Myocyte (in vitro differentiated cells): Measurements from ENCODE around the gene SYNE2. TPM values are rescaled to one million over a fixed set of nuclear protein-coding genes. Genes with fewer than 3 reads are reported as not detected.

Experiments
- DNase-seq: peaks from one replicate; pipeline ENCODE4 v3.0.0-alpha.2; 2012; ENCODE audit warnings: low read depth
- total RNA-seq: library from RNA; depleted of rRNA; stranded (reverse); fragments of >200 nt; gene quantifications from 2 replicates; pipeline ENCODE4 v1.2.3, GENCODE V29; 2014

SYNE2 gene
- total RNA-seq, 1 donor from 2014 or later = 14.8 TPM

DNA sequence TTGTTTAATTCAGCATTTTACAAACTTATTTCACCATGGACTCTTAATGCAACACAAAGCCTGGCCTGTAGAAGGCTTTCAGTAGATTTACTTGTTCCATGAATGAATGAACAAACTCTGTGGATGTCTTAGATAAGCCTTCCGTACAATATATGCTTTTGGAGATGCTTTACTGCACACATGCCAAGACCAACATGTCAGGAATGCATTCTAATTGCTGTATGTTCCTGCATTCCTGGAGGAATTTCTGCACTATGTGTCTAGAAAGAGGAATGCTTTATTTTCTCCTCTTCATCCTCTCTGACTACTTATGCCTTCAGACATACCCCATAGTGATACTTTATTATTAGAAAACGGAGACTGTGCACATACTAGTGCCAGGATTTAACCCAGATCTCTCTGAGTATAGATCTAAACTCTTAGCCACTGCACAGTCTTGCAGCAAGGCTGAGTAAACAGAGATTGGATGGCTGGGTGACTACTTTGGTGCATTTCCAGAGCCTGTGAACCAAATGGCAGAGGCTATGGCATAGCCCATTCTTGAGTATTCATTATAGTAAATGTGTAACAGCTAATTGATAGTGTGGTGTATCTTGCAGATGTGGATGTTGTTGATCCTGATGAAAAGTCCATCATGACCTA, 108.2 kb downstream of the SYNE2 start:
- no peak for DNase-seq

DNA sequence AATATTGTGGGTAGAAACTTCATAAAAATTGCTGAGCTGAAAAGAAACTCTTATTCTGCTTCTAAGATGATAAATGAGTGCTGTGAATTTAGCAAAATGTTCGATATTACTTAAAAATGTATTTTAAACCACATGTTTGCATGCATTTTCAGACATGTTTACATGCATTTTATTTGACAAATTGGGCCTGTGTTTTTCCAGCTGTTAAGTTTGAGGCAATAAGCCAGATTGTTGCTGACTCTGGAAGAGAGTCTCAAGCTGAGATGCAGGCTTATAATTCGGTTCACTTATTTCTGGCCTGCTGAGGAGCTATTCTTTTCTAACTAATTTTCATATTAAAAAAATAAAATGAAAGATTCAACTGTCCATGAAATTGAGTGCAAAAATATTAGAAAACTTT, 110.1 kb downstream of the SYNE2 start:
- peak; percentile 44 for DNase-seq

DNA sequence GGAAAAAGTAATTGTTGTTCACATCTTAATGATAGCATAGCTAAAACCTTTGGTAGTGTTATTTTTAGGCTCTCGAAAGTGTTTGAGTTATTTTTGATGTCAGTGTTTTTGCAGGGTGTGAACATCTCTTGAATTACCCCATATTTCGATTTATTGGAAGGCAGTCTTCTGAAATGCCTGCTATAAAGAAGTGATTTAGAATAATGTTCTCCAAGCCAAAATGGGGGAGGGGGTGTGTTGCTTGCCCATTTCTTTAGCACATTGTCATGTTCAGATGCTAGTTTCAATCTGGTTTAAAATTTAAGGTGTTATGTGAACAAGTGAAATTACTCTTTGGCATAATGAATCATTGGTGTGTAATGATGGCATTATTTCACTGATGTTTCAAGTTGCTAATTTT, 110.6 kb downstream of the SYNE2 start:
- no peak for DNase-seq

DNA sequence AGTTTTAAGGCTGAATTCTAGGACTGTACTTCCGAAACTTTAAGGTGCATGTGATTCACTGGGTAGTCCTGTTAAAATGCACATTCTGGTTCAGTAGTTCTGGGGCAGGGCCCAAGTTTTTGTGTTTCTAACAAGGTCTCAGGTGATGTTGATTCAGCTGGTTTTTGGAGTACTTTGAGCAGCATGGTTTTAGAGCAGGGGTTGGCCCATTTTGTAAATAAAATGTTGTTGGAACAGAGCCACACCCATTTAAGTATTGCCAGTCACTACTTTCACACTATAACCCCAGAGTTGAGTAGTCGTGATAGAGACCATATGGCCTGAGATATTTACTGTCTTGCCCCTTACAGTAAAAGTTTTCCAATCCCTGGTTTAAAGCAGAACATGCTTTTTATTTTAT, 111.3 kb downstream of the SYNE2 start:
- no peak for DNase-seq

DNA sequence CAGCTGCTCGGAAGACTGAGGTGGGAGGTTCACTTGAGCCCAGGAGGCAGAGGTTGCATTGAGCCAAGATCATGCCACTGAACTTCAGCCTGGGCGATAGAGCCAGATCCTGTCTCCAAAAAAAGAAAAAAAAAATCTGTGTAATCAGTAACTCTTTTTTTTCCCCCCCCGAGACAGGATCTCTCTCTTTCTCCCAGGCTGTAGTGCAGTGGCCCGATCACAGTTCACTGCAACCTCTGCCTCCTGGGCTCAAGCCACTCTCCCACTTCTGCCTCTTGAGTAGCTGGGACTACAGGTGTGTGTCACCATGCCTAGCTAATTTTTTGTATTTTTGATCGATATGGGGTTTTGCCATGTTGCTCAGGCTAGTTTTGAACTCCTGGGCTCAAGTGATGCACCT, 113.6 kb downstream of the SYNE2 start:
- DNase-seq = no peak

DNA sequence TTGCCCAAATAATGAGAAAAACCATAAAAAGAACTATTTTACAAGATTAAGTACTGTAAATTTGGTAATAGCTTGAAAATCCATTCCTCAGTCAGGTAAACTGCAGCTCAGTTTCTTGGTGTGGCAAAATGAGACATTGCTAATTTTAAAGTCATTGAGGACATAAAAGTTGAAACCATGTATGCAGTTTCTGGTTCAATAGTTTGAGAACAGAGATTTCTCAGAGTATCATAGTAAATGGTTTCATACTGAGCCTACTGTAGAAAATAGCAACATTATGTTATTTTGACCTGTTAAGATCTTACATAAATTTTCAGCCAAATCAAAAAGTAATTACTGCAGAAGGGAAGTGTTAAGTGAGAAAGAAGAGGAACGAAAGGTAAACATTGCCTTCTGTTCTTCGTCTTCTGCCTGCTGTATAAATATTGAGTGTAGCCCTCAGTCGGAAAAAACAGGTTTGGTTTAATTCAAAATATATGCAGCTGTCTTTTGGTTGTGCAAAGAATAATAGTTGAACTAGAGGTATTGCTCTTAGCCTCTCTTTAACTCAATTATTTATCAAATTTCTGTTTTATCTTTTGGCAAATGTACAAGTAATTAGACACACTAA, 119.6 kb downstream of the SYNE2 start:
- no peak for DNase-seq

DNA sequence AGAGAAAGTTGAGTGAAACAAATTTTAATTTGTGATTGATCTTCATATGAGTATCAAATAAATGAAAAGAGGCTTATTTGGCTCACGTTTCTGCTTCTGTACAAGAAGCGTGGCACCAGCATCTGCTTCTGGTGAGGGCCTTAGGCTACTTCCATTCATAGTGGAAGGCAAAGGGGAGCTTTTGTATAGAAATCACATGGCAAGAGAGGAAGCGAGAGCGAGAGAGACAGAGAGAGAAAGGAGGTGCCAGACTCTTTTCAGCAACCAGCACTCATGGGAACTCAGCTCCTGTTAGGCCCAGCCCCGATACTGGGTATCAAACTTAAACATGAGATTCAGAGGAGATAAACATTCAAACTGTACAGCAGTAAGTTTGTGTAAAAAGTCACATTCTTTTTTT, 121.4 kb downstream of the SYNE2 start:
- DNase-seq = no peak

DNA sequence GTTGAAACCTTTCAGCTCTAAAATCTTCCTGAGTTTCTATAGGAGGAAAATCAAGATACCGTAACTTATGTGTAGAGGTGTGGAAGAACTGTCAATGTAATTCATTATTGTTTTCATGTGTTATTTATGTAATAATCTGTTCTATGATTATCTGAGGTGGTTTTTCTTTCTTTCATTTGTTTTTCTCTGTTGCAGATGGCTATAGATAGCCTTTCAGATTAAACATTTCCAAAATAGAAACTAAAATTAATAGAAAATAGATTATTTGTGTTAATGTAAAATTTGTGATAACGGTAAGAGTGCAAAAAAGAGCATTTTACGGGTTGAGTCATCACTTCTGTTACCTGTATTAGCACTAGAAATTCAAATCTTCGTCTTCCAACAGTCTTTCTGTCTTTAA, 128.8 kb downstream of the SYNE2 start:
- DNase-seq = no peak

DNA sequence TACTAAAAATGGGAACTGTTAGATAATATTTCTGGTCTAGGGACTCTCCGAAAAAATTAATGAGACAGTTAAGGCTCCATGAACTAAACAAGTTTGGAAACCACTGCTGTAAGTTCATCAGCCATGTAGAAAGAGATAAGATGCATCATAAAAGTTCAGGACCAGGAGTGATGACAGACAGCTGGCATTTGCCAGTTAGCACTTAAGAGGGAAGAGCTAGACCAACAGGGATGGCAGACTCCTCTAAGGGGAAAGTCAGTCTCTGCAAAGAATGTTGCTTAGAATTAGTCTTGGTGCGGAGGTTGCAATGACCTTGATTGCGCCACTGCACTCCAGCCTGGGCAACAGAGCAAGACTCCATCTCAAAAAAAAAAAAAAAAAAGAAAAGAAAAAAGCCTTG, 129.4 kb downstream of the SYNE2 start:
- DNase-seq = no peak

DNA sequence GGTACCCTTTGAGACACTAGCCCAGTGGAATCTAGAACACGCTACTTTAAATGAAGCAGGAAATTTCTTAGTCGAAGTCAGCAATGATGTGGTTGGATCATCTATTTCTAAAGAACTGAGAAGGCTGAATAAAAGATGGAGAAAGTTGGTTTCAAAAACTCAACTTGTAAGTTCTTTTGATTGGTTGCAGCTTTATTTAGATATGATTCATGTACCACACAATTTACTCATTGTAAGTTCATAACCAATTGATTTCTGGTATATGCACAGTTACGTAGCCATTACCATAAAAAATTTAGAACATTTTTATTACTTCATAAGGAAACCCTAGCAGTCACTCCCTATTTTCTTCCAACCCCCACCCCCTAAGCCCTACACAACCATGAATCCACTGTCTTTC, 129.8 kb downstream of the SYNE2 start:
- no peak for DNase-seq

DNA sequence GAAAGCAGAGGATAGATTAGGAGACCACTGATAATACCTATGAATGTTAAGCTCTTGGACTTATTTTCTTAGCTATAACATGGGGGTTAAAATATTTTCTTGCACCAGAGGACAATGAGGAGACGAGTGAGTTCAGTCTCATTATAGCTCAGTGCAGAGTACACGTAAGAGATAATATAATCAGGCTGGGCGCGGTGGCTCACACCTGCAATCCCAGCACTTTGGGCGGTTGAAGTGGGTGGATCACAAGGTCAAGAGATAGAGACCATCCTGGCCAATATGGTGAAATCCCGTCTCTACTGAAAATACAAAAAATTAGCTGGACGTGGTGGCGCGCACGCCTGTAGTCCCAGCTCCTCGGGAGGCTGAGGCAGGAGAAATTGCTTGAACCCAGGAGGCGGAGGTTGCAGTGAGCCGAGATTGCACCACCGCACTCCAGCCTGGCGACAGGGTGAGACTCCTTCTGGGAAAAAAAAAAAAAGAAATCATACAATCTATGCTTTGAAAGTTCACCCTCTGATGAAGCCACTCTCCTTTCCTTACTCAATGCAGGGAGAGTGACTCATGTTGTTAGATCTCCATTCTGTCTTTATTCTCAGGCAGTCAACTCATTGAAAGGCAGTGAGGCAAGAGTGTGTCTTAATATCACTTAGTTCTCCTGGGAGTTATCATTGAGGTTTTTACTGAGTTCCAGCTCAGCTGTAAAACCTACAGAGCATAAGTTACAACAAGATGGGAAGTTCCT, 134.2 kb downstream of the SYNE2 start:
- DNase-seq = peak; percentile 53

DNA sequence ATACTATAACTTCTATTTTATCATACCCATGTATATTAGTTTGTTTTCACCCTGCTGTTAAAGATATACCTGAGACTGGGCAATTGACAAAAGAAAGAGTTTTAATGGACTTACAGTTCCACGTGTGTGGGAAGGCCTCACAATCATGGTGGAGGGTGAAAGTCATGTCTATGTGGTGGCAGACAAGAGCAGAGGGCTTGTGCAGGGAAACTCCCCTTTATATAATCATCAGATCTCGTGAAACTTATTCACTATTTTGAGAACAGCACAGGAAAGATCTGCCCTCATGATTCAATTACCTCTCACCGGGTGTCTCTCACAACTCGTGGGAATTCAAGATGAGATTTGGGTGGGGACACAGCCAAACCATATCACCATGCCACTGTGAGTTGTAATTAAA, 135.8 kb downstream of the SYNE2 start:
- DNase-seq = no peak

DNA sequence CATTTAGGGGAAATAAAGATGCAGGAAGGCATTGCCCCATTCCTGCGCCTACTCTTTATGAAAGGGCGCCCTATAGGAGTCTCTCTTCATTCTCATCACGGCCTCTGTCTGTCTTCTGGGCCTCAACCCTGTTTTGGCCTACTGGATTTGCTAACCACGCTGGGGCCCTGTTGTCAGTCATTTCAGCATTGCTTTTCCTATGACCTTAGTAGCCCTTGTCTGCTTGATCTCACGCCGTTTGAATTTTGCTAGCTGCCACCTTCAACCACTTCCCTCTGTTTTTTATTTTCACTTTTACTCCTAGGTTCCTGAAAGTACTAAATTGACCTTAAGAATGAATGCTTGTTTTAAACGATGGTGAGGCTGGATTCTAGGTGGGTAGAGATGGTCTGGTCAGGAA, 139.0 kb downstream of the SYNE2 start:
- DNase-seq = no peak

DNA sequence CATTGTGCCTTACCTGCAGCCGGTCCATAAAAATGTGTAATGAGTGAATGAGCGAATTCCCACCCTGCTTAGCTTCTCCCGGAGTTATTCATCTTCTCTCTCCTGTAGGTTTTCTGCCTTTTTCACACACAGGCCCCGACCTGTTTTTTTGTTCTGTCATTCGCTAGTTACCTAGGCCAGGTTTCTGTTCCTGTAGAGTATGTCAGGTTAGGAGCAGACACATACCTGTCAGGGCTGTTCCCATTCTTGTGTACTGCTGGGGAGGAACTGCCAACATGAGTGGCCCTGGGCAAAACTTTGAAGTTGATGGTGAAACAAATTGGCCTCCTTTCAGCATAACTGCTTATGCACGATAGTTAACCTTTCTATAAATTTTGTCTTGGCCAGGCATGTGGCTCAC, 140.1 kb downstream of the SYNE2 start:
- no peak for DNase-seq

DNA sequence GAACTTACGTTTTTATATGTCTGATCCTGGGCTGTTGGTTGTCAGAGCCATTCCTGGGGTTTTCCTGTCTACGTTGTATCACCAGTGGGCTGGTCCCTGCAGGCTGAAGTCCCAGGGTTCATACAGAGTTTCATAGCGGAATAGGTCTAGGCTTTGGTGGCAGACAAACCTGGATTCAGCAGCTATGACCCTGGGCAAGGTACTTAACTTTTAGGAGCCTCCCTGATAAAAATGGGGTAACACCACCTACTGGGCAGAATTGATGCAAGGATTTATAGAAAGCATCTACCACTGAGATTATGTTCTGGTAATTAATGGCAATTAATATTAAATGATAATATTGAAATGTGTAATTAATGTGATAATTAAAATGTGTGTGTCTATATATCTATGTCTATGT, 141.2 kb downstream of the SYNE2 start:
- DNase-seq = peak; percentile 5

DNA sequence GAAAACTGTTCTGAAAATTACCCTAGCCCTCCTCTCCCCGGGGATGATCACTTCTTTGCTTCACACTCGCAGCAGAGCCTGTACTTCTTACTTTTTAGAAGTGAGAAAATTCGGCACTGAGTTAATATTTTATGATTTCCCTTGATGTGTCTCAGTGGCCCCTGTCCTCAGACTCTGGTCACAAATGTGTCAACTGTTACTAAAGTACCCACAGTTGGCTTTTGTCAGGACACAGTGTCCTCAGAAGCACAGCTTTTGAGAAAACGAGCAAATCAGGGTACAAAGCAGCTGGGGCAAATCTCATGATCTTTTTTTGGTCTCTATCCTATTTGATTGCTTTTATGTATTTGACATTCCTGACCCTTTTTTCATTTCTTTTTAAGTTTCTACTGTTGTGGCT, 142.5 kb downstream of the SYNE2 start:
- no peak for DNase-seq

DNA sequence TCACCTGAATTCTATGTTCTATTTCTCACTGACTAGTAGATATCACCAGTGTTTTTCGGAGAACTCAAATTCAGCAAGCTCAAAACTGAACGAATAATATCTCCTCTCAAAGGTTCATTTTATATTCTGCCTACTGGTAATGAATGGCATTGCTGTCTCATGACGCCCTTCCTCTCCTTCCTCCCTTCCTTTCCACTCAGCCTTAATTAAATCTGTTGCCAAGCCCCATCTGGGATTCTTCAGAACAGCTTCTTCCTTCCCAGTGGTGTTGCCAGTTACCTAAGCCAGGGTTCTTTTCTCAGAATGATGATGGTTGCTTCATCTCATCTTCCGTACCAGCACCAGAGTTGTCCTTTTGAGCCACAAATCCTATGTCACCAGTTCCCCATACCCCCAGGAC, 143.2 kb downstream of the SYNE2 start:
- DNase-seq = no peak

DNA sequence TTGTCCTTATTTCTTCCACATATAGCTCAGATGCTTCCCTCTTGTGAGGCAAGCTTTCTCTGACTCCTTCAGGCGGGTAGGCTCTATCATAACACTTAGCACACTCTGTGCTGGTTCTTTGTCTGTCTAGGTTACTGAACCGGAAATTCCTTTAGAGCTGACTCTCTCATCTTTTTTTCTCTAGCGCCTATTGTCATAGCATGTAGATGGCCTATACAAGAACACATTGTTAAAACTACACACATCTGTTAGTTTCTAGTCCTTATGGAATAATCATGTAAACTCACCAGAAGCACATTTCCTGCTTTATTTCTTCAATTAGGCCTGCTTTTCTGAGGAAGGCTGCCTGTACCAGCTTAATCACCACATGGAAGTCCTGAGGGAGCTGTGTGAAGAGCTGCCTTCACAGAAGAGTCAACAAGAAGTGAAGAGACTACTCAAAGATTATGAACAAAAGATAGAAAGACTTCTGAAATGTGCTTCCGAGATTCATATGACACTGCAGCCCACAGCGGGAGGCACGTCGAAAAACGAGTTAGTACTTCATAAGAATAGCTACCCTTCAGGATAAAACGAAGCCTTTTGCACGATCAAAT, 143.9 kb downstream of the SYNE2 start:
- no peak for DNase-seq

DNA sequence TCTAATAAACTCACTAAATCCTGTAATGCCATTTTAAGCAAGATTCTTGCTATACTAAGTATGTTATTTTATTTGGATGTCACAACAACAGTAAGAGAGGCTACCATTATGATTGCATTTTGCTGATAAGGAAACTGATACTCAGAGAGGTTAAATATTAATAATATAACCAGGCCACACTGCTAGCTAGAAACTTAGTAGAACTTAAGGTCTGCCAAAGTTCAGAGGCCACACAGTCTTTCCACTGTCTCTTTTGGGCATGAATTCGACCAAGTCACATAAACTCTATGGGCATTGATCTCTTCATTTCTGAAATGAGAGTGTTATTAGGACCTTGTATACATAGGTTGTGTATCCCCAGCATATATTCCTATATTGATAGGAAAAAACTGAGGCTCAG, 147.9 kb downstream of the SYNE2 start:
- DNase-seq = no peak

DNA sequence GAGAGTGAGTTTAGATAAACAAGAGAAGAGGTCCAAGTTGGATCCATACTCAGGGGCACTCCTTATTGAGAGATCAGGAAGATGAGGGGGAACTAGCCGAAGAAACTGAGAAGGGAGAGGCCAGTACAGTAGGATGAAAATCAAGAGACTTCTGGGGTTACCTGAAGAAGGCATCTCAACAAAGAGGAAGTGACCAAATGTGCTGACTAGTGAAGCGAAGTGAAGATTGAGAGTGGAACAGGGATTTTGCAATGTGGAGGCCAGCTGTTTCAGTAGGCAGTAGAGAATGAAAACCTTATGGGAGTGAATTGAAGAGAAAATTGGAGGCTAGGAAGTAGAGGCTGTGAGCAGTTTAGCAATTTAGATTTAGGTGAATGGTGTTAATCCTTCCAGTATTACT, 153.0 kb downstream of the SYNE2 start:
- DNase-seq = no peak

DNA sequence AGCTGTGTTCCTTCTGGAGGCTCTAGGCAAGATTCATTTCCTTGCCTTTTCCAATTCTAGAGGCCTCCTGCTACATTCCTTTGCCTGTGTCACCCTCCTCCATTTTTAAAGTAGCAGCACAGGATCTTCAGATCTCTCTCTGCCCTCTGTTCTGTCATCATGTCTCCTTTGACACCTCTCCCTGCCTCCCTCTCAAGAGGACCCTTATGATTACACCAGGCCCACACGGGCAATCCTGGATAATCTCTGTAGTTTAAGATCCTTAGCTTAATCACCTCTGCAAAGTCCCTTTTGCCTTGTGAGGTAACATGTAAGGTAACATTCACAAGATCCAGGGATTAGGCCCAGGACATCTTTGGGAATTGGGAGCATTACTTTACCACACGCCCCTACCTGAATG, 155.2 kb downstream of the SYNE2 start:
- DNase-seq = no peak

DNA sequence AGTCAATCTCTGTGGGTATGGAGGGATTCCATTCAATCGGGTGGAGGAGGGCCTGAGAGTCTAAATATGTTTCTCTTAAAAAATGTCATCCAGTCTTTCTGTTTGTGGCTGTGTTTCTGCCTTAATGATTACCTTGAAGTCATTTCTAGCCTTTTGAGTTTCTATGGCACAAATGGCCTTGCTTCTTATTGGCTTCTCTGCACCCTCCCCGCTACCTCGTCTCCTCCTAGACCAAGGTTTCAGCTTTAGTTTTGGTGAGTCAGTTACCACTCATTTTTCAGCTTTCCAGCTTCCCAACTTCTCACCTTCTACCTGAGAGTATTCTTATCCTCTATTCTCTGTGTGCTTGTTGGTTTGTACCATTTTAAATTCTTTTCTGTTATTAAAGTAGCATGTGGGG, 159.2 kb downstream of the SYNE2 start:
- DNase-seq = no peak

DNA sequence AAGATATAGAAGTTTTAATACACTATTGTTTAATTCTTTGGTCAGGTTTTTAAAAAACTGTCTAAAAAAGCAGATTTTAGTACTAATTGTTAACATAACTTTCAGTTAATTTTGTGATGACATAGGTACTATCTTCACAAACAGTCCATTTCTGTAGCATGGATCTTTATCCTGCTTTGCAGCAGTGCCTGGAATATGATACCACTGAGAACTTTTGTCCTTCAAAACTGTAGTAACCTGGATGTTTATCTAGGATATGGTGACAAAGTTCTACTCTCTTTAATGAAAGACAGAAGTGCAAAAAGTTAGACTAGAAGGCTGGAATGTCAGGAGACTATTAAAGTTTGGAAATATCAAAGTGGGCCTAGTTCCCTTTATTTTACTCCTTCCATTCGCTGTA, 159.9 kb downstream of the SYNE2 start:
- DNase-seq = no peak
